NCI-H1092 treated with DMSO at 0.1 percent for 48 hours (cell line): ENCODE measurements around the gene COL25A1.

Experiments
- DNase-seq: peaks from one replicate; lab custom pipeline; 2025; lab: John Stamatoyannopoulos, UW

Gene COL25A1

DNA sequence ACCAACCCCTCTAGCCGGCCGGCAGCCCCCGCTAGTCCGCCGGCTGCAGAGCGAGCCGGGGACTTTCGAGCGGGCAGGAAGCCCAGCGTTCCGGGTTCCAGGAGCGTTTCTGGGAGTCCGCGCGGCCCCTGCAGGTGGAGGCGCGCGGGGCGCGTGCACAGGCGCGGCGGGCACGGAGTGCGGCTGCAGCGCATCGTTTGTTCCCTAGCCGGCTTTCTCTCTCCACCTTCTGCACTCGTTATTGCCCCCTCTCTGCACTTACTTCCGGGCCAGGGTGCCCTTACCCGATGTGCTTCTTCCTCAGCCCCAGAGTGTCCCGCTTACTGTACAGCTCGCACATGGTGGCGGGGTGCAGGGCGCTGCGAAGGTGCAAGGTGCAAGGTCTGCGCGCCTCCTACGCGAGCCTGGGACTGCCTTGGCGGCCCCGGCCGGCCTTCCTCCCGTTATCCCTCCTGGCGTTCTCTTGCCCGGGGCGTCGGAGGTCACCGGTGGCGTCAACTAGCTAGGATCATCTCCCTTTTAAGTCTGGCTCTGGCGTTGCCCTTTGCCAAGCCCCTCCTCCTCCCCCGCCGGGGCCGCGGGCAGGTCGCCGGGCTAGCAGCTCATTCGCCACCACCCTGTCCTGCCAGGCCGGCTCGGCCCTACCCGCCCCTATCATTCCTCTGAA is 539.8 kb downstream of the COL25A1 start, which contains the start of gene ETNPPL:
Gene ETNPPL, minus strand, starts transcription at position 495 of the 667 bp plus-strand sequence. Its CDS starts 155 bp downstream, at position 340.
- no peak for DNase-seq
